GM18909 (cell line): ENCODE data around the gene HNRNPA2B1.
"Not testable (repeated sequence)": the region's sequence is repeated elsewhere in the genome, so short reads cannot be mapped to it uniquely, and the experiment has no call there.

ENCODE experiments used
- ATAC-seq: cut with Tn5 transposase; IDR thresholded peaks from one replicate; pipeline ENCODE4 v1.9.1; 2021; ENCODE audit warnings: mild to moderate bottlenecking; ENCODE audit not compliant: unreplicated experiment, poor library complexity

The HNRNPA2B1 gene

DNA sequence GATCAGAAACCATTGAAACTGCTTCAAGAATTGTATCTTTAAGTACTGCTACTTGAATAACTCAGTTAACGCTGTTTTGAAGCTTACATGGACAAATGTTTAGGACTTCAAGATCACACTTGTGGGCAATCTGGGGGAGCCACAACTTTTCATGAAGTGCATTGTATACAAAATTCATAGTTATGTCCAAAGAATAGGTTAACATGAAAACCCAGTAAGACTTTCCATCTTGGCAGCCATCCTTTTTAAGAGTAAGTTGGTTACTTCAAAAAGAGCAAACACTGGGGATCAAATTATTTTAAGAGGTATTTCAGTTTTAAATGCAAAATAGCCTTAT lies 14.7 kb downstream of the HNRNPA2B1 start:
- peak; percentile 13 for ATAC-seq

DNA sequence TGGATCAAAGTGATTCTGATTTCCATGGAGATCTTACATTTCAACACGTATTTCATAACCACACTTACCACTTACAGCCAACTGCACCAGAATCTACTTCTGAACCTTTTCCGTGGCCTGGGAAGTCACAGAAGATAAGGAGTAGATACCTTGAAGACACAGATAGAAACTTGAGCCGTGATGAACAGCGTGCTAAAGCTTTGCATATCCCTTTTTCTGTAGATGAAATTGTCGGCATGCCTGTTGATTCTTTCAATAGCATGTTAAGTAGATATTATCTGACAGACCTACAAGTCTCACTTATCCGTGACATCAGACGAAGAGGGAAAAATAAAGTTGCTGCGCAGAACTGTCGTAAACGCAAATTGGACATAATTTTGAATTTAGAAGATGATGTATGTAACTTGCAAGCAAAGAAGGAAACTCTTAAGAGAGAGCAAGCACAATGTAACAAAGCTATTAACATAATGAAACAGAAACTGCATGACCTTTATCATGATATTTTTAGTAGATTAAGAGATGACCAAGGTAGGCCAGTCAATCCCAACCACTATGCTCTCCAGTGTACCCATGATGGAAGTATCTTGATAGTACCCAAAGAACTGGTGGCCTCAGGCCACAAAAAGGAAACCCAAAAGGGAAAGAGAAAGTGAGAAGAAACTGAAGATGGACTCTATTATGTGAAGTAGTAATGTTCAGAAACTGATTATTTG lies 15.3 kb downstream of the HNRNPA2B1 start:
- ATAC-seq, result peak; percentile 50

DNA sequence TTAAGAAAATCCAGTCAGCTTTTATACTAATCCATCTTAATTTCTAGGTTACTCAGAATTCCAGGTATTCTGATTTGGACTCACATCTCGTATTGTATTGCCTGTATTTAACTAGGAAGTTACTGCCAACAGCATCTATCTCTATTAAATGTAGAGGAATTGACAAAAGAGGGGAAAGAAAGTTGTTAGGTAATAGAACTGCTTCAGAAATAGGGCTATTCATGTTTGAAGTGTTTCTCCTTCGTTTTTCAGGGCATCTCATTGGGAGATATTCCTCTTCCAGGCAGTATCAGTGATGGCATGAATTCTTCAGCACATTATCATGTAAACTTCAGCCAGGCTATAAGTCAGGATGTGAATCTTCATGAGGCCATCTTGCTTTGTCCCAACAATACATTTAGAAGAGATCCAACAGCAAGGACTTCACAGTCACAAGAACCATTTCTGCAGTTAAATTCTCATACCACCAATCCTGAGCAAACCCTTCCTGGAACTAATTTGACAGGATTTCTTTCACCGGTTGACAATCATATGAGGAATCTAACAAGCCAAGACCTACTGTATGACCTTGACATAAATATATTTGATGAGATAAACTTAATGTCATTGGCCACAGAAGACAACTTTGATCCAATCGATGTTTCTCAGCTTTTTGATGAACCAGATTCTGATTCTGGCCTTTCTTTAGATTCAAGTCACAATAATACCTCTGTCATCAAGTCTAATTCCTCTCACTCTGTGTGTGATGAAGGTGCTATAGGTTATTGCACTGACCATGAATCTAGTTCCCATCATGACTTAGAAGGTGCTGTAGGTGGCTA lies 16.1 kb downstream of the HNRNPA2B1 start:
- ATAC-seq, result not testable (repeated sequence)

DNA sequence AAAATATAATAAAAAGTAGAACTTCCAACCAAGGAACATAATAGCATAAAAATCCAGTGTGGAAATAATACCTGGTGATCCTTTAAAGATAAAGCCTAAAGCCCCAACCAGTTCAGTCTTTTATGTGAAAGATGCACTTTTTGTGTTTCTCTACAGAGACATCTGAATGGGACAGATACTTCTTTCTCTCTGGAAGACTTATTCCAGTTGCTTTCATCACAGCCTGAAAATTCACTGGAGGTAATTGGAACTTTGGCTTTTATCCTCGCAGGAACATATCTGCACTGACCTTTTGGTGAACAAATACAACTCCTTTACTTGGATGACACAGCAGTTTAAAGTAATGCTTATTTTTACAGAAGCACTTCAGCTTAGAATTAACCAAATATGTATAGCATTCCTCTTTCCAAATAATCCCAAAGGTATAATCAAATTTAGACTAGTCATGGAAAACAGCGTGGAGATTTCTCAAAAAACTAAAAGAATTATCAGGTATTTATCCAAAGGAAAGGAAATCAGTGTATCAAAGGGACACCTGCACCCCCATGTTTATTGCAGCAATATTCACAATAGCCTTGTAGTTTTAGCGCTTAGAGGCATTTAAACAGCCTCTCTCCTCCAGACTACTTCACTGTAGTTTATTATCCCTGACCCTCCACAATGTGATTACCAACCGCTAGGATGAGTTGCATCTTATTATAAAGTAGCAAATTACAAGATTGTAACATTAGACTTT lies 16.8 kb downstream of the HNRNPA2B1 start:
- ATAC-seq, result no peak

DNA sequence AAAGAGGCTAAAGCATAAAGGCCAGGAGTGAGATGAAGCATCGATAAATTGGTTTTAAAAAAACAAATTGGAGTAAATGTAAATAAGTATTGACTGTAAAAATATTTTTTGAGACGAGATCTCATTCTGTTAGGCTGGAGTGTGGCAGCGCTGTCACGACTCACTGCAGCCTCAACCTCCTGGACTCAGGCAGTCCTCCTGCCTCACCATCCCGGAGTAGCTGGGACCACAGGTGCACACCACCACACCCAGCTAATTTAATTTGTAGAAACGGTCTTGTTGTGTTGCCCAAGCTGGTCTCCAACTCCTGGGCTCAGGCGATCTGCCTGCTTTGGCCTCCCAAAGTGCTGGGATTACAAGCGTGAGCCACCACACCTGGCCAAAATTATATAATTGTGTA lies 17.8 kb downstream of the HNRNPA2B1 start:
- ATAC-seq, result no peak

DNA sequence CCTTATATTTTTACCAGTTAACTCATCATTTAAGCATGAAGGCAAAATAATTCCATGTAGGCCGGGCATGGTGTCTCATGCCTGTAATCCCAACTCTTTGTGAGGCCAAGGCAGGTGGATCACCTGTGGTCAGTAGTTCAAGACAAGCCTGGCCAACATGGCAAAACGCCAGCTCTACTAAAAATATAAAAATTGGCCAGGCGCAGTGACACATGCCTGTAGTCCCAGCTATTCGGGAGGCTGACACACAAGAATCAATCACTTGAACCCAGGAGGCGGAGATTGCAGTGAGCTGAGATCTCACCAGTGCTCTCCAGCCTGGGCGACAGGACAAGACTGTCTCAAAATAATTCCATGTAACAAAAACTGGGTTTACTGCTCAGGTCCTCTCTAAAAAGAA lies 18.3 kb downstream of the HNRNPA2B1 start:
- no peak for ATAC-seq

DNA sequence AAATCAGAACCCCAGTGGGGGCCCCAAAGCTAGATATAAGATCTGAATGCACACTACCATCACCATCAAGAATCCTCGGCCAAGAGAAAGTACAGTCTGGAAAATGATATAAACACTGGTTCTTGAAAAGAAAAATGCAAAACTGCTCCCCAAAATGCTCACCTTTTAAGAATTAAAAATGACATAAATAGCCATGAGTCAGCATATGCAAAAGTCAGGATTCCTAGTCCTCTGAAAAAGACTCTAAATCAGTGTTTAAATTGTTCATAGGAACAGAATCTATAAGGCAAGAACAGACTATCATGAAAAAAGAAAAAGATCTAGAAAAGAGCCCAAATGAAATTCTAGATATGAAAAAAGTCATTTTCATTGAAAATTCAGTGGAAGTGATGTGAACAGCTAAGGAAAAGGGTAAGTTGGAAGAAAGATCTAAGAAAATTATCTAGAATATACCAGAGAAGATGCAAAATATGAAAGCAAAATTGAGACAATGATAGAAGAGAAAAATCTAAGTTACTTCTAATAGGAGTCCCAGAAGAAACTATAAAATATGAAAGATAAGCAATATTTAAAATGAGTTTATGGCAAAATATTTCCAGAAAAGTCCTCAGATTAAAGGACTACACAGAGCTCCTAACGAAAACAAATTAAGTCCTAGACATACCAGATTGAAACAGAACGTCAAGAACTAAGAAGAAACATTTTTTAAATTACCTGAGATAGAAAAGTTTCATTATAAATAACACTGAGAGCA lies 18.9 kb downstream of the HNRNPA2B1 start:
- ATAC-seq, result no peak

DNA sequence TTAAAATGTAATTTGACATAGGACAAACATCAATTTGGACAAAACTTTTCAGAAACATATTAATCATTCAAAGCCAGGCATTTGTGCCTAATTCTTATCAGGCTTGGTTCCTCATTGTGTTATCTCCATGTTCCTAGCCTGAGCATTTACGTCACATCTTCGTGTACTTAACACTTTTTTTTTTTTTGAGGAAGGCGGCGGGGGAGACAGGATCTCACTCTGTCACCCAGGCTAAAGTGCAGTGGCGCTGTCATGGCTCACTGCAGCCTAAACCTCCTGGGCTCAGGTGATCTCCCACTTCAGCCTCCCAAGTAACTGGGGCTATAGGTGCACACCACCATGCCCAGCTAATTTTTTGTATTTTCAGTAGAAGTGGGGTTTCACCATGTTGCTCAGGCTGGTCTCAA lies 19.8 kb downstream of the HNRNPA2B1 start:
- ATAC-seq, result no peak

DNA sequence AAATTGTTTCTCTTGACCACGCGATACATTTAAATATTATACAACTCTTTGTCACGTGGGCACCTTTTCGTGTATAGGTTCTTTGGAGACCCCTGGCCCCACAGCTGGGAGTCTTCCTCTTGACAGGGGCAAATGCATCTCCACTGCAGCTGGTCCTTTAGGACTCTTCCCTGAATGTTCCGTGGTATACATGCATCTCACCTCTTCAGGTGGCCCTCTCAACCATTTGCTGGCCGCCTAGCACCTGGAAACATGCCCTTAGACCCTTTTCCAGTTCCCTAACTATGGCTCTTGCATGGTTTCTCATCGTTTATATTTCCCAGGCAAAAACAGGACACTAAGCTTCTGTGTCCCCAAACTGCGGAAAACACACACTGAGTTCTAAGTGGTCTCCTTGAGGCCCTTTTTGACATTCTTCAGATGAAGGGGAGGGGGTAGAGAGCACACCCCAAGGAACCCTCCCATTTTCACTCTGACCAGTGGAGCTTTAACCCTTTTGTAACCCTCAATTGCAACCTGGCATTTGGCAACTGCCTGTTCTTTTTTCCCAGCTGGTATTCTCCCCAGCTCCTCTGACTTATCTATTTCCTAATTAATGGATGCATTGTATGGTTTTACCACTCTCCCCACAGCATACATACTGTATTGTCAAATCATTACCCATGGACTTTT lies 20.6 kb downstream of the HNRNPA2B1 start:
- ATAC-seq, result no peak

DNA sequence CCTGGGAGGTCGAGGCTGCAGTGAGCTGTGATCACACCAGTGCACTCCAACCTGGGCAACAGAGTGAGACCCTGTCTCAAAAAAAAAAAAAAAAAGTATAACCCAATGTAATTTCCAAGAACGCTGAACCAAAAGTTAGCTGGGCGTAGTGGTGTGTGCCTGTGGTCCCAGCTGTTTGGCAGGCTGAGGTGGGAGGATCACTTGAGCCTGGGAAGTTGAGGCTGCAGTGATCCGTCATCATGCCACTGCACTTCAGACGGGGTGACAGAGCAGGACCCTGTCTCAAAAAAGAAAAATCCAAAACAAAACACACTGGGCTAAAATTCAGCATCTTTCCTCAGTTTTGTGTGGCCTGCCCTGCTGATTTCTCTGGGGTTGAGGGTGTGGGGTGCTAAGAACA lies 21.1 kb downstream of the HNRNPA2B1 start:
- no peak for ATAC-seq

DNA sequence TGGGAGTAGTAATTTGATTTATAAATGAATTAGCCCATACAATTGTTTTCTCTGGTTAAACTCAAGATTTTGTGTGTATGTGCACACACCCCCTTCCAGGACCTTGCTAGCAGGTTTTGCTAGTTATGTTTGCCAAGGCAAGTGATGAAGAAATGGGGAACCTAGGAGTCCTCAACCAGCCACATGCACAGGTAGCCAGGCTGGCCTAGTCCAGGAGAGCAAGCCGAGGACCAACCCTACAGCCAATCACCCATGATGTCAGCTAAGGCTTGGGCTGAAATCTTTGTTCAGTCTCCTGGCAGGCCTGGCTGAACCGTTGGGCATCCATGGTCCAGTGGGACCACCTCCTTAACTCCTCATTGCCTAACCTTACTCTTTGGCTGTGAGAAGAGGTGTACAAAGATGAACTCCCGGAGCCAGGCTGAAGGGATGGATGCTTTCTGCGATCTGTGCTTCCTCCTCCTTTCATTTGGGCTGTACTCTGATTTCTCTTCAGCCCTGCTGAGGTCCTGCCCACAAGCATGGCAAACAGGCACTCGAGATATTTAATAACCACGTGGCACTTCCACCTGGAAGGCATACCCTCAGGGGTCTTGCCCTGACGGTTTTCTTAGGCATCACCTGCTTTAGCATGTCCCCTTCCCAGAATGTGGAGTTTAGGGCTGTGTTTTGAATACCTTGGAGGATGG lies 22.1 kb downstream of the HNRNPA2B1 start:
- ATAC-seq, result no peak

DNA sequence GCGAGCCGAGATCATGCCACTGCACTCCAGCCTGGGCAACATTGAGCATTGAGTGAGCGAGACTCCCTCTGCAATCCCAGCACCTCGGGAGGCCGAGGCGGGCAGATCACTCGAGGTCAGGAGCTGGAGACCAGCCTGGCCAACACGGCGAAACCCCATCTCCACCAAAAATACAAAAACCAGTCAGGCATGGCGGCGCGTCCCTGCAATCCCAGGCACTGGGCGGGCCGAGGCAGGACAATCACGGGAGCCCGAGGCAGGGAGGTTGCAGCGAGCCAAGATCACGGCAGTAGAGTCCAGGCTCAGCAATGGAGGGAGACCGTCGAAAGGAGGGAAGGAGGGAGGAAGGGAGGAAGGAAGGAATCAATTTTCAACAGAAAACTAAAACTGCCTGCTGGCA lies 23.3 kb downstream of the HNRNPA2B1 start:
- ATAC-seq, result not testable (repeated sequence)

DNA sequence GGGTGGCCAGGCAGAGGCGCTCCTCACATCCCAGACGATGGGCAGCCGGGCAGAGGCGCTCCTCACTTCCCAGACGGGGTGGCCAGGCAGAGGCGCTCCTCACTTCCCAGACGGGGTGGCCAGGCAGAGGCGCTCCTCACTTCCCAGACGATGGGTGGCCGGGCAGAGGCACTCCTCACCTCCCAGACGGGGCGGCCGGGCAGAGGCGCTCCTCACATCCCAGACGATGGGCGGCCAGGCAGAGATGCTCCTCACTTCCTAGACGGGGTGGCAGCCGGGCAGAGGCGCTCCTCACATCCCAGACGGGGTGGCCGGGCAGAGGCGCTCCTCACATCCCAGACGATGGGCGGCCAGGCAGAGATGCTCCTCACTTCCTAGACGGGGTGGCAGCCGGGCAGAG lies 23.9 kb downstream of the HNRNPA2B1 start:
- ATAC-seq, result not testable (repeated sequence)

DNA sequence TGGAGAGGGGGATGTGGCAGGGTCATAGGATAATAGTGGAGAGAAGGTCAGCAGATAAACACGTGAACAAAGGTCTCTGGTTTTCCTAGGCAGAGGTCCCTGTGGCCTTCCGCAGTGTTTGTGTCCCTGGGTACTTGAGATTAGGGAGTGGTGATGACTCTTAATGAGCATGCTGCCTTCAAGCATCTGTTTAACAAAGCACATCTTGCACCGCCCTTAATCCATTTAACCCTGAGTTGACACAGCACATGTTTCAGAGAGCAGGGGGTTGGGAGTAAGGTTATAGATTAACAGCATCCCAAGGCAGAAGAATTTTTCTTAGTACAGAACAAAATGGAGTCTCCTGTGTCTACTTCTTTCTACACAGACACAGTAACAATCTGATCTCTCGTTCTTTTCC lies 24.6 kb downstream of the HNRNPA2B1 start:
- not testable (repeated sequence) for ATAC-seq

DNA sequence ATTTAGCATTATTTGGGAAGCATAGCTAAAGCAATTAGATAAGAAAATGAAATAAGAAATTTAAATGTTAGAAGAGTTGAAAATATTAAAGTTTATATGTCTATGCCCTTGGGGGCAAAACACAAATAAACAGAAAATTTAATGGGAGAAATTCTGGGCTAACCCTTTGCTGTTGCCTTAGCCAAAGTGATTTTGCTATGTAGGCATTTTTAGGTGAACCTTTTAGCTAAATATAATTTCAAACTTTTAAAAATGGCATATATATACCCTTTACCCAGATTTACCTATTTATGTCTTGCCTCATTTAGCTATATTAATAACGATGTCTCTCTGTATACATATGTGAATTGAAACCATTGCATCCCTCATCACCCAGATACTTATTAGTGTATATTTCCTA lies 28.5 kb downstream of the HNRNPA2B1 start:
- no peak for ATAC-seq

DNA sequence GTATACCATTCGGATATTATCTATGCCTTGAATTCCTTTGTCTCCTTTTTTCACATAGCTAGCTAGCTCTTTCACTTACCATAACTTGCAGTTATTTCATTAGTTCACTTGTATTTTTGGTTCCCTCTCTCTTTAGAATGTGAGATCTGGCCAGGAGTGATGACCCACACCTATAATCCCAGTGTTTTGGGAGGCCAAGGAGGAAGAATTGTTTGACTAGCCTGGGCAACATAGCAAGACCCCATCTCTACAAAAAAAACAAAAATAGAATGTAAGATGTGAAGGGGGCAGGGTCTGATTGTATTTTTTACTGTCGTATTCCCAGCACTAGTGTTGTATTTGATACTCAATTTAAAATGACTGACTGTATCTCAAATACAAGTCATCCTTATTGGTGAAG lies 28.9 kb downstream of the HNRNPA2B1 start:
- no peak for ATAC-seq

DNA sequence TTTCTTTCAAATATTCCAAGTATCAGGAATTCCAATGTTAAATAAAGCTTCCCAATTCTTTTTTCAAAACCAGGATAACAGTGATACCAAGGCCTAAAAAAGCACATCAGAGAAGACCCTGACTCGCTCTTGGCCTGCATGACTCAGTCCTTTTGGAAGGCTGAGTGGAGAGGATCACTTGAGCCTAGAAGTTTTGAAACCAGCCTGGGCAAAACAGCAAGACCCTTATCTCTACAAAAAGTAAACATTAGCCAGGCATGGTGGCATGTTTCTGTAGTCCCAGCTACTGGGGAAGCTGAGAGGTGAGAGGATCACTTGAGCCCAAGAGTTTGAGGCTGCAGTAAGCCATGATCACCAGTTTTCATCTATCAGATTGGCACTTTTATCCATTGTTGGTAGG lies 29.9 kb downstream of the HNRNPA2B1 start:
- ATAC-seq, result no peak

DNA sequence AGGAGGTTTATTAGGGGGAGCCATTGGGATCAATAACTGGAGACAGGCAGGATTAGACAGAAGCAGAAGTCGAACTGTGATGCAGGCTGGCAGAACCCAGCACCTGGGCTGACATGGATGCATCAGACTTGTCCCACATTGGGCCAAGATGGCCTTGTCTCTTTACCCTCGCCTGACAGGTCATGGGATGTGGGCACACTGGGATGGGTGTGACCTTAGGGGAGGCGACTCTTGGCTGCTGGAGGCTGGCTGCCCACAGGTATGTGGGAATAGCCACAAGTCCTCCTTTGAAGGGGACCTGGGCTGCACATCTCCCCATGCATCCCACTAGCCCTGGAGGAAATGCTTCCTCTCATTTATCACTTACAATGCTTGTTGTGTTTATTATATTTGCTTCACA lies 31.3 kb downstream of the HNRNPA2B1 start:
- ATAC-seq, result no peak

DNA sequence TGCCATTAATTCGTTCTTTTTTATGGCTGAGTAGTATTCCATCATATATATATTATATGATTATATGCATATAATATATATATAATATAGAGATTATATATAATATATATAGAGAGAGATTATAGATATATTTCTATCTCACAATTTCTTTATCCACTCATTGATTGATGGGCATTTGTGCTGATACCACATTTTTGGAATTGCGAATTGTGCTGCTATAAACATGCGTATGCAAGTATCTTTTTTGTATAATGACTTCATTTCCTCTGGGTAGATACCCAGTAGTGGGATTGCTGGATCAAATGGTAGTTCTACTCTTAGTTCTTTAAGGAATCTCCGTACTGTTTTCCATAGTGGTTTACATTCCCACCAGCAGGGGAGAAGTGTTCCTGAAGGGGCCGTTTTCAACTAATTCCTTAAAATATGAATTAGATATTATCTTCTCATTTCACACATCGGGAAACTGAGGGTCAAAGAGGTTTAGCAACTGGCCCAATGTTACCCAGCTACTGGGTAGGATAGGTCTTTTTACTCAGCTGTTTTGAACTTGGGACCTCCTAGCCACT lies 32.0 kb downstream of the HNRNPA2B1 start:
- no peak for ATAC-seq
